Suppressor macrophage (primary cell): ENCODE measurements around the gene CXCL16.

Experiments
- DNase-seq, 4 experiments: peaks; one replicate each; pipeline ENCODE4 v3.0.0-alpha.2; 2020 to 2022

The CXCL16 gene

GRCh38 chr17:4751932-4752331, 12.2 kb upstream of the CXCL16 start:
- peak; percentile 22 to 51 (median 37) for DNase-seq

- DNase-seq, result peak; percentile 22 to 63 (median 58)
Measured at GRCh38 chr17:4750606-4751005, 10.9 kb upstream of the CXCL16 start.

GRCh38 chr17:4748686-4749085, 9.0 kb upstream of the CXCL16 start:
- peak; percentile 46 to 72 (median 64) for DNase-seq

- peak; percentile 81 to 94 (median 90) for DNase-seq
Measured at GRCh38 chr17:4747847-4748246, 8.1 kb upstream of the CXCL16 start.

GRCh38 chr17:4744999-4745969, 5.6 kb upstream of the CXCL16 start:
- no peak for DNase-seq

GRCh38 chr17:4743898-4744297, 4.2 kb upstream of the CXCL16 start:
- DNase-seq, result no peak

GRCh38 chr17:4743216-4743615, 3.5 kb upstream of the CXCL16 start:
- DNase-seq, result no peak

GRCh38 chr17:4742629-4743028, 2.9 kb upstream of the CXCL16 start:
- no peak for DNase-seq

- no peak for DNase-seq
Measured at GRCh38 chr17:4742133-4742532, 2.4 kb upstream of the CXCL16 start.

- DNase-seq, result no peak
Measured at GRCh38 chr17:4741544-4741943, 1.8 kb upstream of the CXCL16 start.

GRCh38 chr17:4740584-4740983, 856 bp upstream of the CXCL16 start:
- DNase-seq, result no peak

- DNase-seq, result no peak
Measured at GRCh38 chr17:4740025-4740351, 260 bp upstream of the CXCL16 start.

GRCh38 chr17:4738136-4739121, 1.3 kb downstream of the CXCL16 start:
- DNase-seq, result peak; percentile 29 to 53 (median 46)

GRCh38 chr17:4735876-4736651, 3.7 kb downstream of the CXCL16 start:
- peak; percentile 89 to 98 (median 94) for DNase-seq

GRCh38 chr17:4734857-4735475, 4.8 kb downstream of the CXCL16 start:
- no peak for DNase-seq

GRCh38 chr17:4733073-4733531, 6.6 kb downstream of the CXCL16 start:
- peak; percentile 84 to 95 (median 92) for DNase-seq

- peak in 3 of 4 experiments; percentile 36 to 63 (median 53) for DNase-seq
Measured at GRCh38 chr17:4728124-4728523, 11.6 kb downstream of the CXCL16 start.

- DNase-seq, result peak; percentile 67 to 90 (median 80)
Measured at GRCh38 chr17:4725646-4726310, 13.9 kb downstream of the CXCL16 start.

GRCh38 chr17:4724650-4725049, 15.1 kb downstream of the CXCL16 start:
- peak in 2 of 4 experiments; percentile 55 to 60 for DNase-seq

- DNase-seq, result peak in 3 of 4 experiments; percentile 45 to 50 (median 49)
Measured at GRCh38 chr17:4722678-4723240, 17.0 kb downstream of the CXCL16 start.
